HepG2 (cell line): Measurements from ENCODE around the gene GOSR1. TPM values are rescaled to one million over a fixed set of nuclear protein-coding genes. Genes with fewer than 3 reads are reported as not detected.
A peak's percentile ranks its signal among the peaks of the same experiment; 100 is the strongest.

Experiments
- HMG20A ChIP-seq: IDR thresholded peaks from 2 replicates; pipeline ENCODE4 v1.6.1; 2016; ENCODE audit warnings: borderline replicate concordance
- KDM2A ChIP-seq: sonication (generic); formaldehyde crosslinking; IDR thresholded peaks from 2 replicates; pipeline ENCODE4 v1.4.0; 2020; ENCODE audit warnings: low read depth, missing genetic modification reagents, borderline replicate concordance
- KDM5A ChIP-seq: fragments of 200-600 bp; sonication (generic); IDR thresholded peaks from 2 replicates; pipeline ENCODE4 v1.7.0; 2018; ENCODE audit warnings: antibody characterized with exemption, mild to moderate bottlenecking, low read length, borderline replicate concordance
- NR2F6 ChIP-seq, 2 experiments: IDR thresholded peaks; 2 replicates each; pipeline ENCODE4 v1.6.1; 2016; ENCODE audit warnings: antibody characterized with exemption in 1 of 2, mild to moderate bottlenecking in 1 of 2
- SOX6 ChIP-seq, 2 experiments: fragments of 450-650 bp in 1 of 2; sonication (generic) in 1 of 2; formaldehyde crosslinking in 1 of 2; IDR thresholded peaks; 2 replicates each; pipeline versions ENCODE4 v1.4.0 to v1.6.1; 2017 to 2020; ENCODE audit warnings: antibody characterized with exemption in 1 of 2, mild to moderate bottlenecking in 1 of 2, missing genetic modification reagents in 1 of 2
- ZFP91 ChIP-seq: sonication (generic); formaldehyde crosslinking; IDR thresholded peaks from 2 replicates; pipeline ENCODE4 v1.9.0; 2022; ENCODE audit warnings: missing genetic modification reagents, mild to moderate bottlenecking, borderline replicate concordance
- ZNF556 ChIP-seq: sonication (generic); formaldehyde crosslinking; IDR thresholded peaks from 2 replicates; pipeline ENCODE4 v1.4.0; 2020; ENCODE audit warnings: mild to moderate bottlenecking, missing genetic modification reagents, borderline replicate concordance
- polyA plus RNA-seq, 8 experiments: library from polyadenylated mRNA; depleted of rRNA in 3 of 8; stranded (reverse) in 7 of 8; unstranded in 1 of 8; fragments of >200 nt; fragmentation: Illumina TruSeq in 4 of 8; extraction: Trizol in 4 of 8; gene quantifications; 2 replicates each; pipeline versions ENCODE4 v1.2.1 to v1.2.3, GENCODE V29; 2011 to 2016; ENCODE audit warnings: low read depth in 4 of 8, missing spikeins in 1 of 8, mixed read lengths in 1 of 8; ENCODE audit not compliant: insufficient read depth in 1 of 8
- total RNA-seq, 5 experiments: library from RNA; depleted of rRNA; stranded (reverse); fragments of >200 nt; fragmentation: Illumina TruSeq; extraction: Trizol; gene quantifications; 2 replicates each; pipeline ENCODE4 v1.2.3, GENCODE V29; 2016; ENCODE audit warnings: low read depth in 1 of 5
- TF ChIP-seq, protein P1 (sequence below): sonication (generic); formaldehyde crosslinking; IDR thresholded peaks from 2 replicates; pipeline ENCODE4 v1.5.0; 2020; ENCODE audit warnings: mild to moderate bottlenecking, missing genetic modification reagents
- TF ChIP-seq, protein P2 (sequence below): sonication (generic); formaldehyde crosslinking; IDR thresholded peaks from 2 replicates; pipeline ENCODE4 v1.8.0; 2022; ENCODE audit warnings: missing genetic modification reagents, mild to moderate bottlenecking, borderline replicate concordance

The GOSR1 gene
- total and polyA plus RNA-seq, 2 of the 13 experiments (the other 11 are each of a cell fraction or from before 2014, with no cell fraction given), result 15.8 to 37.0 TPM

GRCh38 chr17:30554839-30555751, 77.9 kb downstream of the GOSR1 start (continued):
- TF ChIP-seq ZFP91 (CRISPR knock-in tag), result peak; percentile 57; the same call in 1 of the 2 replicates
- TF ChIP-seq KDM5A, result no peak
- TF ChIP-seq, protein P1, sequence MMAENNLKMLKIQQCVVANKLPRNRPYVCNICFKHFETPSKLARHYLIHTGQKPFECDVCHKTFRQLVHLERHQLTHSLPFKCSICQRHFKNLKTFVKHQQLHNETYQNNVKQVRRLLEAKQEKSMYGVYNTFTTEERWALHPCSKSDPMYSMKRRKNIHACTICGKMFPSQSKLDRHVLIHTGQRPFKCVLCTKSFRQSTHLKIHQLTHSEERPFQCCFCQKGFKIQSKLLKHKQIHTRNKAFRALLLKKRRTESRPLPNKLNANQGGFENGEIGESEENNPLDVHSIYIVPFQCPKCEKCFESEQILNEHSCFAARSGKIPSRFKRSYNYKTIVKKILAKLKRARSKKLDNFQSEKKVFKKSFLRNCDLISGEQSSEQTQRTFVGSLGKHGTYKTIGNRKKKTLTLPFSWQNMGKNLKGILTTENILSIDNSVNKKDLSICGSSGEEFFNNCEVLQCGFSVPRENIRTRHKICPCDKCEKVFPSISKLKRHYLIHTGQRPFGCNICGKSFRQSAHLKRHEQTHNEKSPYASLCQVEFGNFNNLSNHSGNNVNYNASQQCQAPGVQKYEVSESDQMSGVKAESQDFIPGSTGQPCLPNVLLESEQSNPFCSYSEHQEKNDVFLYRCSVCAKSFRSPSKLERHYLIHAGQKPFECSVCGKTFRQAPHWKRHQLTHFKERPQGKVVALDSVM (CRISPR knock-in tag), result peak; percentile 72
- no peak for TF ChIP-seq SOX6 (IDR thresholded peaks at IDR 0.05)
- 0 out of 2 replicates have a peak, but pooled peaks have one; percentile 9 for TF ChIP-seq SOX6 (CRISPR knock-in tag; IDR thresholded peaks at IDR 0.05)
- no peak for TF ChIP-seq HMG20A (CRISPR knock-in tag)
- TF ChIP-seq ZNF556 (CRISPR knock-in tag), result 0 out of 2 replicates have a peak, but pooled peaks have one; percentile 54
- TF ChIP-seq NR2F6 (IDR thresholded peaks at IDR 0.05), result no peak
- no peak for TF ChIP-seq NR2F6 (CRISPR knock-in tag; IDR thresholded peaks at IDR 0.05)
- TF ChIP-seq KDM2A (CRISPR knock-in tag), result 0 out of 2 replicates have a peak, but pooled peaks have one; percentile 14
- TF ChIP-seq, protein P2, sequence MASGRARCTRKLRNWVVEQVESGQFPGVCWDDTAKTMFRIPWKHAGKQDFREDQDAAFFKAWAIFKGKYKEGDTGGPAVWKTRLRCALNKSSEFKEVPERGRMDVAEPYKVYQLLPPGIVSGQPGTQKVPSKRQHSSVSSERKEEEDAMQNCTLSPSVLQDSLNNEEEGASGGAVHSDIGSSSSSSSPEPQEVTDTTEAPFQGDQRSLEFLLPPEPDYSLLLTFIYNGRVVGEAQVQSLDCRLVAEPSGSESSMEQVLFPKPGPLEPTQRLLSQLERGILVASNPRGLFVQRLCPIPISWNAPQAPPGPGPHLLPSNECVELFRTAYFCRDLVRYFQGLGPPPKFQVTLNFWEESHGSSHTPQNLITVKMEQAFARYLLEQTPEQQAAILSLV (CRISPR knock-in tag), result 0 out of 2 replicates have a peak, but pooled peaks have one; percentile 39
